DND-41 (cell line): ENCODE measurements around the gene EPB41.

Experiments used
- CTCF ChIP-seq: IDR thresholded peaks from 2 replicates; pipeline ENCODE4 v1.5.1; 2012; ENCODE audit warnings: borderline replicate concordance, low read length, moderate library complexity, mild to moderate bottlenecking; ENCODE audit not compliant: poor library complexity, severe bottlenecking; ENCODE audit errors: extremely low read depth
- EZH2 ChIP-seq: IDR thresholded peaks from 3 replicates; pipeline ENCODE4 v1.6.1; 2012; ENCODE audit warnings: borderline replicate concordance, low read depth, mild to moderate bottlenecking, moderate library complexity, low read length, inconsistent platforms; ENCODE audit not compliant: severe bottlenecking

GRCh38 chr1:28954126-28954726, 39.9 kb downstream of the EPB41 start:
- TF ChIP-seq EZH2 = no peak
- TF ChIP-seq CTCF = no peak
